A549 (cell line): ENCODE measurements around the gene RBP7. TPM values are rescaled to one million over a fixed set of nuclear protein-coding genes. Genes with fewer than 3 reads are reported as not detected.
"Not testable (repeated sequence)": the region's sequence is repeated elsewhere in the genome, so short reads cannot be mapped to it uniquely, and the experiment has no call there.

Source experiments
- ATAC-seq, 2 experiments: fragments of 200-7000 bp in 1 of 2; fragments of >200 bp in 1 of 2; cut with Nextera tagmentation in 1 of 2; cut with Tn5 transposase in 1 of 2; 3 replicates each; pipeline versions ENCODE4 v1.8.0 to v1.9.1; 2018 to 2020; ENCODE audit warnings: mild to moderate bottlenecking in 1 of 2, moderate library complexity in 1 of 2
- CTCF ChIA-PET: fragments of 300-600 bp; sonication (Branson Sonifier 250); formaldehyde crosslinking; extraction: SDS; loops from one replicate; lab custom pipeline; 2021; ENCODE audit warnings: antibody characterized with exemption, inconsistent platforms; lab: Yijun Ruan, JAX
- POLR2A ChIA-PET: fragments of 350-600 bp; formaldehyde crosslinking; extraction: SDS; loops from one replicate; lab custom pipeline; 2021; ENCODE audit warnings: antibody characterized with exemption, inconsistent platforms; lab: Yijun Ruan, JAX
- DNase-seq, 2 experiments: peaks; one replicate each; pipeline versions ENCODE4 v3.0.0 to v3.0.0-alpha.2; 2011 to 2016; ENCODE audit warnings: low read depth in 1 of 2, low spot score in 1 of 2
- FAIRE-seq: peaks from 2 replicates; lab custom pipeline; 2011; peaks lifted over from hg19 to GRCh38; lab: Jason Lieb, UNC
- H3K27ac ChIP-seq, 2 experiments: fragments of >200 bp; sonication (Bioruptor Twin); formaldehyde crosslinking; 3 replicates each; pipeline ENCODE4 v1.5.1; 2016 to 2017
- H3K4me1 ChIP-seq: fragments of >200 bp; sonication (Bioruptor Twin); formaldehyde crosslinking; 3 replicates; pipeline ENCODE4 v1.6.1; 2016
- H3K4me2 ChIP-seq: fragments of >200 bp; sonication (Bioruptor Twin); formaldehyde crosslinking; 3 replicates; pipeline ENCODE4 v1.6.1; 2016
- H3K4me3 ChIP-seq: fragments of >200 bp; sonication (Bioruptor Twin); formaldehyde crosslinking; 3 replicates; pipeline ENCODE4 v1.5.1; 2016
- H3K9me3 ChIP-seq: fragments of >200 bp; sonication (Bioruptor Twin); formaldehyde crosslinking; 3 replicates; pipeline ENCODE4 v1.6.1; 2016
- CEBPB ChIP-seq, 2 experiments: fragments of >200 bp in 1 of 2; sonication (Bioruptor Twin) in 1 of 2; formaldehyde crosslinking in 1 of 2; IDR thresholded peaks; 2 replicates each; pipeline ENCODE4 v1.6.1; 2012 to 2016
- CTCF ChIP-seq: fragments of >200 bp; sonication (Bioruptor Twin); formaldehyde crosslinking; IDR thresholded peaks from 3 replicates; pipeline ENCODE4 v1.5.1; 2016
- EHF ChIP-seq: fragments of 250-450 bp; sonication (Bioruptor Pico); IDR thresholded peaks from 2 replicates; pipeline ENCODE4 v1.5.0; 2020; ENCODE audit warnings: mild to moderate bottlenecking
- FOXS1 ChIP-seq: fragments of 250-450 bp; sonication (Bioruptor Pico); IDR thresholded peaks from 2 replicates; pipeline ENCODE4 v1.5.0; 2020; ENCODE audit warnings: mild to moderate bottlenecking, moderate library complexity
- GATA3 ChIP-seq: IDR thresholded peaks from 2 replicates; pipeline ENCODE4 v1.6.1; 2012; ENCODE audit warnings: borderline replicate concordance
- HOXA7 ChIP-seq: fragments of 250-450 bp; sonication (Bioruptor Pico); IDR thresholded peaks from 2 replicates; pipeline ENCODE4 v1.5.0; 2020; ENCODE audit warnings: mild to moderate bottlenecking, moderate library complexity
- HOXB5 ChIP-seq: fragments of 250-450 bp; sonication (Bioruptor Pico); IDR thresholded peaks from 2 replicates; pipeline ENCODE4 v1.5.0; 2020; ENCODE audit warnings: mild to moderate bottlenecking, moderate library complexity
- MYC ChIP-seq: IDR thresholded peaks from 2 replicates; pipeline ENCODE4 v1.6.1; 2012; ENCODE audit warnings: mild to moderate bottlenecking, inconsistent platforms, low read length, improper control_type of control experiment, borderline replicate concordance
- NR3C1 ChIP-seq: fragments of >200 bp; sonication (Bioruptor Twin); formaldehyde crosslinking; IDR thresholded peaks from 3 replicates; pipeline ENCODE4 v1.6.1; 2017
- RAD21 ChIP-seq, 2 experiments: fragments of >200 bp in 1 of 2; sonication (Bioruptor Twin) in 1 of 2; formaldehyde crosslinking in 1 of 2; IDR thresholded peaks in 1 of 2; conservative IDR thresholded peaks in 1 of 2; 2 replicates in 1 of 2; 3 replicates in 1 of 2; pipeline ENCODE4 v1.6.1; 2012 to 2018; ENCODE audit warnings: inconsistent platforms in 1 of 2
- RCOR1 ChIP-seq: fragments of 150-350 bp; IDR thresholded peaks from 2 replicates; pipeline ENCODE4 v1.6.1; 2014; ENCODE audit warnings: antibody characterized with exemption, low read length, low read depth
- ZFP36 ChIP-seq: fragments of 450-650 bp; IDR thresholded peaks from 2 replicates; pipeline ENCODE4 v1.6.1; 2014; ENCODE audit warnings: borderline replicate concordance; ENCODE audit not compliant: partially characterized antibody
- WGBS: methylation state at CpG from one replicate; pipeline ENCODE4 v1.1.6; 2017; ENCODE audit errors: missing lambda C conversion rate; 5-methylcytosine and 5-hydroxymethylcytosine counted together
- polyA plus RNA-seq, 4 experiments: library from polyadenylated mRNA; depleted of rRNA in 3 of 4; stranded (reverse); fragments of >200 nt; fragmentation: RNase III in 1 of 4; extraction: RNeasy Plus Mini Kit Qiagen cat#74134 plus additional on column Dnase treatment in 1 of 4; gene quantifications; 2 replicates in 3 of 4; 3 replicates in 1 of 4; pipeline ENCODE4 v1.2.3, GENCODE V29; 2011 to 2017
- TF ChIP-seq, protein P1 (sequence below): fragments of >200 bp; sonication (Bioruptor Twin); formaldehyde crosslinking; IDR thresholded peaks from 3 replicates; pipeline ENCODE4 v1.6.1; 2016
- TF ChIP-seq, protein P2 (sequence below): fragments of >200 bp; sonication (Bioruptor Twin); formaldehyde crosslinking; IDR thresholded peaks from 2 replicates; pipeline ENCODE4 v1.6.1; 2016

The RBP7 gene
- polyA plus RNA-seq, 2 of the 4 experiments (the other 2 are of a cell fraction): 3.2 to 3.5 TPM

GRCh38 chr1:9993561-9994075 is 3.4 kb upstream of the RBP7 start:
- FAIRE-seq (no peak), DNase-seq (no peak), ATAC-seq (no peak)
- ChIA-PET POLR2A (no interaction called here), CTCF (interaction anchor here (0.7 kb wide), 1 partner anchor 119 kb away, joined by 3 read pairs; no protein-coding TSS in a partner anchor)
- H3K27ac ChIP-seq: no peak overlapping the region
- H3K4me3 ChIP-seq: no peak overlapping the region
- H3K4me1 ChIP-seq: no peaks in the 10 kb centered on the region
- H3K4me2 ChIP-seq: no peak overlapping the region
- TF ChIP-seq GATA3 (no peak), ZFP36 (no peak), CTCF (no peak), HOXB5 (CRISPR knock-in tag) (no peak)
- TF ChIP-seq, protein P1, sequence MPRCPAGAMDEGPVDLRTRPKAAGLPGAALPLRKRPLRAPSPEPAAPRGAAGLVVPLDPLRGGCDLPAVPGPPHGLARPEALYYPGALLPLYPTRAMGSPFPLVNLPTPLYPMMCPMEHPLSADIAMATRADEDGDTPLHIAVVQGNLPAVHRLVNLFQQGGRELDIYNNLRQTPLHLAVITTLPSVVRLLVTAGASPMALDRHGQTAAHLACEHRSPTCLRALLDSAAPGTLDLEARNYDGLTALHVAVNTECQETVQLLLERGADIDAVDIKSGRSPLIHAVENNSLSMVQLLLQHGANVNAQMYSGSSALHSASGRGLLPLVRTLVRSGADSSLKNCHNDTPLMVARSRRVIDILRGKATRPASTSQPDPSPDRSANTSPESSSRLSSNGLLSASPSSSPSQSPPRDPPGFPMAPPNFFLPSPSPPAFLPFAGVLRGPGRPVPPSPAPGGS: no peak
- TF ChIP-seq, protein P2, sequence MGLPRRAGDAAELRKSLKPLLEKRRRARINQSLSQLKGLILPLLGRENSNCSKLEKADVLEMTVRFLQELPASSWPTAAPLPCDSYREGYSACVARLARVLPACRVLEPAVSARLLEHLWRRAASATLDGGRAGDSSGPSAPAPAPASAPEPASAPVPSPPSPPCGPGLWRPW: no peak
- WGBS: 65% methylated on average over 7 of the region's 7 CpGs
- no peaks in the 10 kb centered on the region for H3K9me3 ChIP-seq

DNA sequence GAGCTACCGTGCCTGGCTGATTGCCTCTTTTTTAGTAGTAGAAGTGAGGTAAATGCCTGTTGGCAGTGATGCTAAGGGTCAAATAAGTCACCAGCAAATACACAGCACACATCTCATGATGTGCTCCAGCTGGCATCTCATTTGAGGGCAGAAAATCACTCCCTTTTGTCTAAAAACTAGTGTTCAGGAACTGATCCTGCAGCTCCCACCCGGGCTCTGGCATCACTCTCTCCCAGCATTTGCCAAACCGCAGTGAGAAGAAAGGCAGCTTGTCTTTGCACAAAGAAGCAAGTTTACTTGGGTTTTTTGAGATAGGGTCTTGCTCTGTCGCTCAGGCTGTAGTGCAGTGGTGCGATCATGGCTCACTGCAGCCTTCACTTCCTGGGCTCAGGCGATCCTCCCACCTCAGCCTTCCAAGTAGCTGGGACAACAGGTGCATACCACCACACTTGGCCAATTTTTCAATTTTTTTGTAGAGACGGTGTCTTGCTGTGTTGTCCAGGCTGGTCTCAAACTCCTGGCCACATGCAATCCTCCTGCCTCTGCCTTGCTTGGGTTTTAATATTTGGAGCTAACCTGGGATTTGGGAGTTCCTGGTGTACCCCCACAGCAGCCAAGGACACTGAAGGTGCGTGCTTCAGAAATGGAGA is 4.1 kb downstream of the RBP7 start:
- 51% methylated on average over 8 of the region's 8 CpGs for WGBS
- Histone ChIP-seq H3K27ac (no peak overlapping the region), H3K4me3 (no peak overlapping the region), H3K9me3 (no peaks in the 10 kb centered on the region), H3K4me1 (no peaks in the 10 kb centered on the region), H3K4me2 (no peak overlapping the region)
- FAIRE-seq (no peak), ATAC-seq (no peak), DNase-seq (no peak)
- ChIA-PET POLR2A (no interaction called here), CTCF (interaction anchor here (1.1 to 1.8 kb wide), 2 partner anchors 15 to 19 kb away, joined by 3 to 4 read pairs; no protein-coding TSS in a partner anchor)
- TF ChIP-seq NR3C1 (no peak), RAD21 (conservative IDR thresholded peaks at IDR 0.05 in 1 of 2, IDR thresholded peaks at IDR 0.05 in 1 of 2) (no peak), MYC (no peak), FOXS1 (no peak), HOXA7 (CRISPR knock-in tag) (no peak), RCOR1 (no peak), EHF (CRISPR knock-in tag) (no peak)

DNA sequence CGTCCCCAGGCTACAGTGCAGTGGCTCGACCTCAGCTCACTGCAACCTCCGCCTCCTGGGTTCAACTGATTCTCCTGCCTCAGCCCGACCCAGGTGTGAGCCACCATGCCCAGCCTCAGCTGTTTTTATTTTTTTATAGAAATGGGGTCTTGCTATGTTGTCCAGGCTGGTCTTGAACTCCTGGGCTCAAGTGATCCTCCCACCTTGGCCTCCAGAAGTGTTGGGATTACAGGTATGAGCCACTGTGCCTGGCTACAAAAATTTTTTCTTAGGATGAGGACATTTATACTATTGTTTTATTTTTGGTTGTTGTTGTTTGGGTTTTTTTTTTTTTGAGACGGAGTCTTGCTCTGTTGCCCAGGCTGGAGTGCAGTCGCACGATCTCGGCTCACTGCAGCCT is 8.2 kb downstream of the RBP7 start:
- ATAC-seq, FAIRE-seq, H3K4me2 ChIP-seq, POLR2A ChIA-PET, H3K4me3 ChIP-seq, H3K4me1 ChIP-seq, H3K27ac ChIP-seq, DNase-seq, H3K9me3 ChIP-seq: not testable (repeated sequence)
- CTCF ChIA-PET: interaction anchor here (1.0 to 1.8 kb wide), 3 partner anchors 10 to 130 kb away, joined by 3 to 7 read pairs (median 4); no protein-coding TSS in a partner anchor
- WGBS: 68% methylated on average over 8 of the region's 8 CpGs

DNA sequence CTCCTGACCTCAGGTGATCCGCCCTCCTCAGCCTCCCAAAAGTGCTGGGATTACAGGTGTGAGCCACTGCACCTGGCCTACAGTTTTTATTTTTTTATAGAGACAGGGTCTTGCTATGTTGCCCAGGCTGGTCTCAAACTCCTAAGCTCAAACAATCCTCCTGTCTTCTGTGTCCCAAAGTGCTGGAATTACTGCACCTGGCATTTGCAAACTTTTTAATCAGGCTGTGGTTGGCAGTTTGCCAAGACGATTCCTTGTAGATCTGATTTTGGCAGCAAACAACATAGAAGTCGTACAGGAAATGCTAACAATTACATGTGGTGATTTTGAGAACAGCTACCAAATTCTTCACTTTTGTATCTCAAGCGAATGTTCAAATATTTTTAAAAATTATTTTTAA is 10.1 kb downstream of the RBP7 start:
- 49% methylated on average over 4 of the region's 4 CpGs for WGBS
- ATAC-seq (no peak), DNase-seq (no peak), FAIRE-seq (no peak)
- H3K9me3 ChIP-seq: no peaks in the 10 kb centered on the region
- H3K4me1 ChIP-seq: no peaks in the 10 kb centered on the region
- H3K4me3 ChIP-seq: no peak overlapping the region
- H3K27ac ChIP-seq: no peak overlapping the region
- no peak for TF ChIP-seq CEBPB (IDR thresholded peaks at IDR 0.05)
- TF ChIP-seq, all 56 proteins: peak for 0
- ChIA-PET CTCF (no interaction called here), POLR2A (no interaction called here)
- H3K4me2 ChIP-seq: no peak overlapping the region
